Skin of body (tissue), 3 donors: Measurements from ENCODE around the gene GRIA2. TPM values are rescaled to one million over a fixed set of nuclear protein-coding genes. Genes with fewer than 3 reads are reported as not detected.

Experiments
- DNase-seq: peaks from one replicate; lab custom pipeline; 2025; lab: John Stamatoyannopoulos, UW
- small RNA-seq: library from RNA; depleted of rRNA; stranded (forward); fragments of <200 nt; gene quantifications from one replicate; pipeline ENCODE3, GENCODE V24; 2014; ENCODE audit warnings: low replicate concordance
- total RNA-seq: library from RNA; depleted of rRNA; stranded (reverse); fragments of >200 nt; gene quantifications from one replicate; pipeline ENCODE4 v1.2.3, GENCODE V29; 2014

Gene GRIA2
- total RNA-seq, 1 donor from 2014 or later = 3.8 TPM

- DNase-seq = no peak
Measured at GRCh38 chr4:157372154-157372553, 151.6 kb downstream of the GRIA2 start.

DNA sequence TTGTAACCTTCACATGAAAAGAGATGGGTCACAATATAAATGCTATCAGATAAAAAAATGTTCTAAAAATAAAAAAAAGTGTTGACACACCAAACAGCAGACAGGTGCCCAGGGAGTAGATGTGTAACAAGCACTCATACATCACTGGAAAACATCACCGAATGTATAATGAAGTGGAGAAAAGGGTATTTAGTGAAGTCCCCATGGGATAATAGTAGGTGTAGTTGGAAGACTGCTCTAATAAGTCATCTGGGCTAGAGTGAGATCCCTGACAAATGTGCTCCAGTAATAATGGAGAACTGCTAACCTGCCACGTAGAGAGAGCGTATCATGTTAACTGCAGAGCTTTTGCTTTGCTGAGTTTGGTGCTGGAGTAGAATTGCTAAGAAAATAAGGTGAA lies 152.0 kb downstream of the GRIA2 start:
- DNase-seq = no peak

- no peak for DNase-seq
Measured at GRCh38 chr4:157389741-157390140, 169.2 kb downstream of the GRIA2 start.

- DNase-seq = no peak
Measured at GRCh38 chr4:157405070-157405469, 184.5 kb downstream of the GRIA2 start.

Small RNA genes lying within 50 kb of the gene (small RNA-seq; reads per million reads assigned to genes)
- gene RNU6-582P = not detected

Other genes with a start within 250 kb of the GRIA2 start
- gene PDGFC, start 248.9 kb upstream of the GRIA2 start, total RNA-seq = 32.6 TPM
- gene GLRB, start 144.6 kb upstream of the GRIA2 start, total RNA-seq = 2.4 TPM